Activated CD8-positive, alpha-beta memory T cell treated with anti-CD3 and anti-CD28 coated beads for 24 hours (primary cell): ENCODE data around the gene VEPH1.

Experiments used
- DNase-seq: peaks from one replicate; pipeline ENCODE4 v3.0.0-alpha.2; 2020

The VEPH1 gene

GRCh38 chr3:157502916-157503595 lies at the start of gene VEPH1:
VEPH1 (minus strand) TSS chr3:157503416; CDS start chr3:157495349, 8,067 bp downstream.
- no peak for DNase-seq

DNA sequence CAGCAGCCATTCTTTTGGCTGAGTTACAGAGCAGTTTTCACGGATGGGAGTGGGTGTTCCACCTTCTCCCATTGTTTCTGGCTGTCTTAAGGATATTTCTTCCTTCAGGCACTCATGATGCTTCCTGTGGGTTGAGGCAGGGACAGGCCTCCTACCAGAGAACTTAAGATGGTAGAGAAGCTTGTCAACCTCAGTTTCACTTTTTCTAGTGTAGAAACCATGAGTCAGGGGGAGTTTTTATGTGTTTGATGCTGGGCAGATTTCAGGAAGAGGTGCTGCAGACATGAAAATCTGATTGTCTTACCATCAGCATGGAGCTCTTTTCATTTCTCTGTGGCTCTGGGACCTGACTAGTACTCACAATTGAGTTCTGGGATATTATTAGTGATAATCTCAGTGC lies 48.7 kb upstream of the VEPH1 start:
- DNase-seq: no peak

DNA sequence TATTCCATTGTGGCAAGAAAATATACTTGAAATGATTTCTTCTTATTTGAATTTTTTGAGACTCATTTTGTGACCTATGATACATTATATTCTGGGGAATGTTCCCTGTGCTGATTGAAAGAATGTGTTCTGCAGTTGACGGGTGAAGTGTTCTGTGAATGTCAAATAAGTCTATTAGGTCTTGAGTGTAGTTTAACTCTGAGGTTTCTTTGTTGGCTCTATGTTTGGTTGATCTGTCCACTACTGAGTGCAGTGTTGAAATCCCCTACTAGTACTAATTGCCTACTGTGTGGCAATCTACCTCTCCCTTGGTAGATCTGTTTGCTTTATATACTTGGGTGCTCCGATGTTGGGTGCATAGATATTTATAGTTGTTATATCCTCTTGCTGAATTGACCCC lies 46.3 kb upstream of the VEPH1 start:
- no peak for DNase-seq

- DNase-seq: no peak
Measured at GRCh38 chr3:157544501-157545130, 41.4 kb upstream of the VEPH1 start.

- no peak for DNase-seq
Measured at GRCh38 chr3:157543501-157544035, 40.4 kb upstream of the VEPH1 start.

DNA sequence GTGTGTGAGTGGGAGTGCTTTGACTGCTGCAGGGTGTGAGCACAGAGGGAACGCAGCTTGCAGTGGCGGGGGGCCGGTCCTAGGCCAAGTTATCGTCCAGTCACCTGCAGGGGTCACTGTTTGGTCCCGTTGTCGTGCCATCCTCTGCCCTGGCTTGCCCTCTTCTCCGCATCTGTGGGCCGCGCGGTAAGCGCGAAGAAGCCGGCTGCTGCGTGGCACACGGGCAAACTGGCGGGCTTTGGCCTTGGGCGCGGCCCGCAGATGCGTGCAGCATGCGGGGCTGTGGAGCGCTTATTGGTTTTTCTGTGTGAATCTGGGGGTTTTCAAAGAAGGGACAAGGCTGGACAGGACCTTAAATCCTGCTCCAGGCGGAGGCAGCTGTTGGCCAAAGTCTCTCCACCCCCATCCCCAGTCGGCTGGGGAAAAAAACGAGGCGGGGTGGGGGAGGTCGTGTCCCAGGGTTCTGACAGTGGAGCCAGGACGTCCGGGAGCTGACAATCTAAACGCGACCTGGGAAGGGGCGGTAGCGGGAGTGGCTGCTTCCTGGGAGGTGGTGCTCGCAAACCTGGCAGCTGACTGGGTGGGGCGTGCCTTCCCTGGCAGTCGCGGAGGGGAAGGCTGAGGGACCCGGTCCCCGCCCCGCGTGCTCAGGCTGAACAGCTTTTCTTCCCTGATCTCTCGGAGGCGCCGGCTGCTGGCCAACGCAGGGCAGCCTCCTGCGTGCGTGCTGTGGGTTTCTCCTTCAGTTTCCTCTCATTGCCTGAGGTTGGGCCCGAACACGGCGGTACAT lies 39.7 kb upstream of the VEPH1 start:
- no peak for DNase-seq

DNA sequence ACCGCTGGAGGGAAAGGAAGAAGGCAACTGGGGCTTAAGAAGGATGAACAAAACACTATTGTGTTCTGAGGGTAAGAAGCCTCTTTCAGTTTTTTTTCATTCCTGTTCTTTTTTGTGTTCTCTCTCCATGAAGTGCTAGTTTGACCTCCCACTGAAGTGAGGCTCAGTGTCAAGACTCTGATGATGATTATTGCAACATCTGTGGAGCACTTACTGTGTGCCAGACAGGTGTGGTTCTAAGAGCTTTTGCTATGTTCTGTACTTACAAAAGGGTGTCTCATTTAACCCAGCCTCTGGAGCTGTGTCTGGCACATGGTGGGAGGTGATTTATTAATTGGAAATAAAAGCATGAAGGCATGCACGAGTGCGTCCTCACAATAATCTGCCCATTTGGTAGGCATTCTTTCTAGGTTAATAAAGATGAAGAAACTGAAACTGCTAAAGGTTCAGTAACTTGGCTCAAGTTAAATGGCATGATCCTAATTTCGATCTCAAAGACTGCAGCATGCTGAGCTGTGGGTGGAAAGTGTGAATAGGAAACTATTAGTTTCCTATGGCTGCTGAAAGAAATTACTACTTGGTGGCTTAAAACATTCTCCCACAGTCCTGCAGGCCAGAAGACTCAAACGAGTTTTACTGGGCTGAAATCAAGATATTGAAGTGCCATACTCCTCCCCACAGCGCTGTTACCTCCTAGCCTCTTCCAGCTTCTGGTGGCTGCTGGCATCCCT lies 38.5 kb upstream of the VEPH1 start:
- DNase-seq: no peak

- no peak for DNase-seq
Measured at GRCh38 chr3:157540656-157541055, 37.4 kb upstream of the VEPH1 start.

DNA sequence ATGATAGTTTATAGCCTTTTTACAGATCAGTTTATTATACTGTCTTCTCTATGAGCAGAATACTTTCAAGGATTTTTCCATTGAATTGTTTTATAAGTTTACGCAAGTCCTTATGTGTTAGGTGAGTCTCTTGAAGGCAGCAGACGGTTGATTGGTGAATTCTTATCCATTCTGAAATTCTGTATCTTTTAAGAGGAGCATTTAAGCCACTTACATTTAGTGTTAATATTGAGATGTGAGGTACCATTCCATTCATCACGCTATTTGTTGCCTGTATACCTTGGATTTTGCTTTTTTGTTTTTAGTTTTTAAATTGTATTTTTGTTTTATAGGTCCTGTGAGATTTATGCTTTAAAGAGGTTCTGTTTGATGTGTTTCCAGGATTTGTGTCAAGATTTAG lies 32.5 kb upstream of the VEPH1 start:
- no peak for DNase-seq

GRCh38 chr3:157534725-157535161 lies 31.5 kb upstream of the VEPH1 start:
- no peak for DNase-seq

- no peak for DNase-seq
Measured at GRCh38 chr3:157533298-157534070, 30.3 kb upstream of the VEPH1 start.

DNA sequence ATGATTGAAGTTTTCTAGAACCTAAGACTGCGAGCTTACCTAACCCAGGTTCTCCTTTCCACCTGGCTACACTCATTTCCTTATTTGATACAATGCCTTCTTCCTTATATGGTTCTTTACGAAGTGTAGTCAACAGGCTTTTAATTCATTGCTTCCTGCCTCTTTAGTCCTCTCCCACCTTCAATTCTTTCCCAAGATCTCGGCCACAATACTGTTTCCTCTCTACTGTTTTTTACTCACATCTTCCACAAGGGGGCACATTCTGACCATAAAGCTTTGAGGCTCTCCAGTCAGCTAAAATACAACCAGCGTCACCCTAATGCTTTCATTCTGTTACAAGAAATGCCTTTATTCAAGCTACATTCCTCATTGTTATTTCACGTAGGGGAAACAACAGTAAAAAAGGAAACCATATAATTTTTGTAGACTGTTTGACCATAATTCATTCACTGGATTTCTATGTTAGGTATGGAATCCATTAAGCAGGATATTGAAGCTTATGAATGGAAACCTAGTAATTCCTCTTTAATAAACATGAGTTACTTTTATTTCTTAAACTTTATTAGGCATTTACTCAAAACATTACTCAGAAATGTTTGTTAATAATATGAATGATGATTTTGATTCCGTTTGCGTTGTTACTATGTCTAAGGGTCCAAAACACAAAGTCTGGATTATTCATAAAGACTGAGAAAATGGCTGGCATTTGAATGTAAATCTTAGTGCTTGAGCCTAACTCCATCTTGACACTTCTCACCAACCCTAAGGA lies 29.5 kb upstream of the VEPH1 start:
- no peak for DNase-seq

DNA sequence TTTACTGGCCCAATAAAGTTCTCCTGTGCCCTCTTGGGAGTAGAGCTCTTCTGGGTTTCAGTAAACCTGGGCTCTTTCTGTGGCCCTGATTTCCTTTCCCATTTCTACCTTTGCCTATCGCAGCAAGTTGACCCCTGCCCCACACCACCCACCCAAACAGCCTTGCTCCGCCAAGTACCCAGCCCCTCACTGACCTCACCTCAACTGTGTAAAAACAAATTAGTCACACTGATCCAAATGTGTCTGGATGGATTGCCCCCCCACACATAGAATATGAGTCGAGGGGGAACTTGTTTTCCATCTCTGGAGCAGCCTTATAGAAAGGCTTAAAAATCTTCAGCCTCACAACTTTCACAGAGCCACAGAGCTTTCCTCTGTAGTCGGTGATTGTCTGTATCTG lies 28.6 kb upstream of the VEPH1 start:
- DNase-seq: no peak

DNA sequence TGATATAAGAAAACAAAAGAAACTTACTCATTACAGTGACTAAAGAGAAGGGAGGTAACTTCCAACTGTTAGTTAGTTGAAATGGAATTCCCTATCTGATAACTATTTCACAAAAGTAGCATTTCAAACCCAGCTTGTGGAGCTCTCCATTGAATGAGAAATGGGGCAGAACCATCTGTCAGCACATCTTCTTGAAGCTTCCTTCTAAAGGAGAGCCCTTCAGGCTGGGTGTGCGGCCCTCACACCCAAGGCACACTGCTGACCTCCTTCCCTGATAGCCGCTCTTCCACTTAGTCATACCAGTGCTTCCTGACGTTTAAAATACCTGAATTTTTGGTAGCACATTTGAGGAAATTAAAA lies 28.1 kb upstream of the VEPH1 start:
- no peak for DNase-seq

GRCh38 chr3:157530637-157531300 lies 27.6 kb upstream of the VEPH1 start:
- DNase-seq: no peak

GRCh38 chr3:157529751-157530150 lies 26.5 kb upstream of the VEPH1 start:
- DNase-seq: no peak

DNA sequence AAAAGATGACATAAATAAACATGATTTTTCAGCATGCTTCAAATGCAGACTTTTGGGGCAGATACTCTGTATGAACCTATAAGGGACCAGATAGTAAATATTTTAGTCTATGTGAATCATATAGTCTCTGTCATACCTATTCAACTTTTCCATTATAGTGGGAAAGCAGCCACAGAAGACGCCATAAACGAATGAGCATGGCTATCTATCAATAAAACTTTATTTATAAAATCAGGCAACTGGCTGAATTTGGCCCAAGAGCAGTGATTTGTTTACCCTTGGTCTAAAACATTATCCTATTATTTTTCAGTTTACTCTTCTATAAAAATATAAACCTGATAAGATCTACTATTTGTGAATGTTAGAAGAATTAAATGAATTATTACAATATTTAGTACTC lies 25.9 kb upstream of the VEPH1 start:
- no peak for DNase-seq

DNA sequence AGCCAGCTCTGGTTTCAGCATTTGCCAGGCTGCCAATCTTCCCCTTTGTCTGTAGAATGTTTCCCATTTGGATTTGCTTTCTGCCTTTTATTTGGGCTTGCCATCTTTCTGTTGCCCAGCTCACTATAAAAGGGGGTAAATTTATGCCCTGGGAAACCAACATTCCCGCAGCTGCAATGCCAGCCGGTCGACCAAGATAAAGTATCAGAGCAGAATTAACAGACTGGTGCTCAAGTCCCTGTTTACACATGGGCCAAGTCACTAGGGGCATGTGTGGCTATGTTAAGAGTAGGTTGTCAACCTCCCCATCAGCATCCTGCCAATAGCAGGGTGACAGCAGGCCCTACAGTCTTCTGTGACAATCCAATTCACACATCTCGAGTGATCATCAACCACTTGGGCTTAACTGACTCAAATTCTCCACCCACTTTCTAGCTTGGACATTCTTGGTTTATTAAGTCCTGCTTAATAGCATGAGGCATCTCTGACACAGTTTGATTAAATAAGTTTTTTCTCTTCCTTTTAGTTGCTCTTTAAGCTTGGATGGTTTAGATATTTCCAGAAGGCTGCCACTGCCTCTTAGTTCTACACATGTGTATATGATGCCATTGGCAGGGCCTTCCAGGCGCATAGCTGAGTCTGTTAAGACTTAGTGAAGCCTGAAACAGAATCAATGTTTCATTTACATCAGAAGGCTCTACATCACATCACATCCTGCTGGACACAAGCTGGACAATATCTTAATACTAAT lies 24.1 kb upstream of the VEPH1 start:
- DNase-seq: no peak

DNA sequence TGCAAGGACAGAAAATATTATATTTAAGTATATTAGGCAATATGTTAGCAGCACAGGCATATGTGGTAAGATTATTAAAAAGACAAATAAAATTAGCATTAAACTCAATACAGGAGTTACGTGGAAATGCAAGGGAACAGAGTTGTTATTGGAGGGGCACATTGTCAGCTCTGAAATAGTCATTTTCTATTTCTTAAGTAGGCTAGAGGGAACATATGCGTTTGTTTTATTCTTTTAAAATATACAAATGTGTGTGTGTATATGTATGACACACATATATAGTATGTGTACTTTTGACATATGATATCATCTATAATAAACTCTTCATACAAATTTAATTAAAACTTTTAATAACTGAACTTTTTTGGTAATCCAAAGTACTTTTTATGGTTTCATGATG lies 22.8 kb upstream of the VEPH1 start:
- no peak for DNase-seq

DNA sequence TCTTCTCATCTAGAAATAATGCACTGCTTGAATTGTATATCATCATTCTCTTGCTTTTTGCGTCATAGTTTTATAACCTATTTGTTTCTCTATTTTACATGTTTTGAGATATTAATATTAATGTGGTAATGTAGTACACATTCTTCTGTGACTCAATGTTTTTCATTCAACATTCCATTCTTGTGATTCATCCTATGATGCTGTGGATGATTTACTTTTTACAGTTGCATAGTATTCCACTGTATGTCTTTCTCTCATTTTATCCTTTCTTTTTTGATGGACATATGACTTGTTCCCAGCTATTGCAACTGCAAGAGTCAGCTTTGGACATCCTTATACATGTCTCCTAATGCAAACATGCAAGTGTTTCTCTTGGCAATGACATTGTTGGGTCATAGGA lies 20.6 kb upstream of the VEPH1 start:
- DNase-seq: no peak
